Erythroblast (primary cell): ENCODE data around the gene CEACAM21.

Experiments
- GATA1 ChIP-seq: IDR thresholded peaks from 2 replicates; pipeline ENCODE4 v1.6.1; 2011; ENCODE audit warnings: low read depth, mild to moderate bottlenecking, control low read depth, low read length, moderate library complexity
- POLR2A ChIP-seq: IDR thresholded peaks from 2 replicates; pipeline ENCODE4 v1.6.1; 2011; ENCODE audit warnings: mild to moderate bottlenecking, low read length

- TF ChIP-seq POLR2A (no peak), GATA1 (no peak)
These were observed 11.9 kb downstream of the CEACAM21 start for GRCh38 chr19:41587838-41588210.
